HG03378 (cell line): Measurements from ENCODE around the gene RBL2.
"Not testable (repeated sequence)": the region's sequence is repeated elsewhere in the genome, so short reads cannot be mapped to it uniquely, and the experiment has no call there.

Experiments used
- ATAC-seq: cut with Tn5 transposase; IDR thresholded peaks from one replicate; pipeline ENCODE4 v1.9.1; 2021; ENCODE audit warnings: mild to moderate bottlenecking, moderate library complexity; ENCODE audit not compliant: unreplicated experiment

Gene RBL2, protein sequence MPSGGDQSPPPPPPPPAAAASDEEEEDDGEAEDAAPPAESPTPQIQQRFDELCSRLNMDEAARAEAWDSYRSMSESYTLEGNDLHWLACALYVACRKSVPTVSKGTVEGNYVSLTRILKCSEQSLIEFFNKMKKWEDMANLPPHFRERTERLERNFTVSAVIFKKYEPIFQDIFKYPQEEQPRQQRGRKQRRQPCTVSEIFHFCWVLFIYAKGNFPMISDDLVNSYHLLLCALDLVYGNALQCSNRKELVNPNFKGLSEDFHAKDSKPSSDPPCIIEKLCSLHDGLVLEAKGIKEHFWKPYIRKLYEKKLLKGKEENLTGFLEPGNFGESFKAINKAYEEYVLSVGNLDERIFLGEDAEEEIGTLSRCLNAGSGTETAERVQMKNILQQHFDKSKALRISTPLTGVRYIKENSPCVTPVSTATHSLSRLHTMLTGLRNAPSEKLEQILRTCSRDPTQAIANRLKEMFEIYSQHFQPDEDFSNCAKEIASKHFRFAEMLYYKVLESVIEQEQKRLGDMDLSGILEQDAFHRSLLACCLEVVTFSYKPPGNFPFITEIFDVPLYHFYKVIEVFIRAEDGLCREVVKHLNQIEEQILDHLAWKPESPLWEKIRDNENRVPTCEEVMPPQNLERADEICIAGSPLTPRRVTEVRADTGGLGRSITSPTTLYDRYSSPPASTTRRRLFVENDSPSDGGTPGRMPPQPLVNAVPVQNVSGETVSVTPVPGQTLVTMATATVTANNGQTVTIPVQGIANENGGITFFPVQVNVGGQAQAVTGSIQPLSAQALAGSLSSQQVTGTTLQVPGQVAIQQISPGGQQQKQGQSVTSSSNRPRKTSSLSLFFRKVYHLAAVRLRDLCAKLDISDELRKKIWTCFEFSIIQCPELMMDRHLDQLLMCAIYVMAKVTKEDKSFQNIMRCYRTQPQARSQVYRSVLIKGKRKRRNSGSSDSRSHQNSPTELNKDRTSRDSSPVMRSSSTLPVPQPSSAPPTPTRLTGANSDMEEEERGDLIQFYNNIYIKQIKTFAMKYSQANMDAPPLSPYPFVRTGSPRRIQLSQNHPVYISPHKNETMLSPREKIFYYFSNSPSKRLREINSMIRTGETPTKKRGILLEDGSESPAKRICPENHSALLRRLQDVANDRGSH

DNA sequence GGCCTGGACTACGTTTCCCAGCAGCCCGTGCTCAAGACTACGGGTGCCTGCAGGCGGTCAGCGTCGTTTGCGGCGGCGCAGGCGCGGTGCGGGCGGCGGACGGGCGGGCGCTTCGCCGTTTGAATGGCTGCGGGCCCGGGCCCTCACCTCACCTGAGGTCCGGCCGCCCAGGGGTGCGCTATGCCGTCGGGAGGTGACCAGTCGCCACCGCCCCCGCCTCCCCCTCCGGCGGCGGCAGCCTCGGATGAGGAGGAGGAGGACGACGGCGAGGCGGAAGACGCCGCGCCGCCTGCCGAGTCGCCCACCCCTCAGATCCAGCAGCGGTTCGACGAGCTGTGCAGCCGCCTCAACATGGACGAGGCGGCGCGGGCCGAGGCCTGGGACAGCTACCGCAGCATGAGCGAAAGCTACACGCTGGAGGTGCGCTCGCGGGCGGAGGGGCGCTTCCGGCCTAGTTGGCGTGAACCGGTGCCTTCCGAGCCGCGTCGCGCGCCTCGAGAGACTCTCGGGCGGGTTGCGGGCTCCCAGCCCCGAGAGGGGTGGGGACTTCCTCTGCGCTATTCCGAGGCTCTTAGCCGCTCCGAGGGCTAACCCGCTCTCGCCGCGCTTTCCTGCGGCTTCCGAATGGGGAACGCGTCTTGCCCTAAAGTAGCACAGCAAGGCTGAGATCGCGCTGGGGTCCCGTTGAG is at the start of gene RBL2:
TSS of gene RBL2 (plus strand) at position 95 of the 689 bp plus-strand sequence. CDS start at position 181, 86 bp downstream.
- ATAC-seq = peak; percentile 57

DNA sequence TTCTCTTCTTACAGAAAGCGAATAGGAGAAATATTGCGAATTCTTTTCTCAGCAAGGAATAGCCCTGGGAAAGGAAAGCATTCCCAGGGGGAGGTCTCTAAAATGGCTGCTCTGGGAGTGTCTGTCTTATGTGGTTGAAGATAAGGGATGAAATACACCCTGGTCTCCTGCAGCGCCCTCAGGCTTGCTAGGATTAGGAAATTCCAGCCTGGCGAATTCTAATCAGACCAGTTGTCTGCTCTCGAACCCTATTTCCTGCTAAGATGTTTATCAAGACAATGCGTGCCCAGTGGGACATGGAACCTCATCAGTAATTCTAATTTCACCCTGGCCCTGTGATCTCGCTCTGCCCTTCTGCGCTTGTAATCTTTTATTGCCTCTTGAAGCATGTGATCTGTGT is 49.7 kb upstream of the RBL2 start:
- not testable (repeated sequence) for ATAC-seq

DNA sequence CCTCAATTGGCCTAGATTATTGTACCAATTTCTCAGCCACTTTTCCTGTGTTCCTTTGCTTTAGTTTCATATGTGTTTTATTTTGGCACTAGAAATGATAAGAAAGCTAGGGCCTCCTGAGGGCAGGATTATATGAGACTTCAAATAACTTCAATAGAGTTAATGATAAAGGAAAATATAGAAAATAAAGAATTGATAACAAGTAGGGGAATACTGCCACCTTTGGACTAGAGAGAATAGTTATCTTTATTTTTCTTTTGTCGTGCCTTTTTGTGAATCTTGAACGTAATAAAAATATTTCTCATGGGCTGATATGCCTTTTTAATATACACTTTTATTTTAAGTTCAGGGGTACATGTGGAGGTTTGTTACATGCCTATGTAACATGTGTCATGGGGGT is 29.3 kb upstream of the RBL2 start:
- no peak for ATAC-seq

DNA sequence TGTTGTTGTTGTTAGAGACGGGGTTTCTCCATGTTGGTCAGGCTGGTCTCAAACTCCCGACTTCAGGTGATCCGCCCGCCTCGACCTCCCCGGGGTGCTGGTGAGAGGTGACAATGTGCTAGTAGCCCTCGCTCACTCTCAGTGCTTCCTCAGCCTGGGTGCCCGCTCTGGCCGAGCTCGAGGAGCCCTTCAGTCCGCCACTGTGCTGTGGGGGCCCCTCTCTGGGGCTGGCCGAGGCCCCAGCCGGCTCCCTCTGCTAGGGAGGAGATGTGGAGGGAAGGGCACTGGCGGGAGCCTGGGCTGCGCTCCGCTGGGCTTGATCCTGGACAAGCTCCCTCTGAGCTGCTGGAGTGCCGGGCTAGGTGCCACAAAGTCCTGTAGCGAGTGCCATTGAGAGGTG is 21.7 kb upstream of the RBL2 start:
- no peak for ATAC-seq

DNA sequence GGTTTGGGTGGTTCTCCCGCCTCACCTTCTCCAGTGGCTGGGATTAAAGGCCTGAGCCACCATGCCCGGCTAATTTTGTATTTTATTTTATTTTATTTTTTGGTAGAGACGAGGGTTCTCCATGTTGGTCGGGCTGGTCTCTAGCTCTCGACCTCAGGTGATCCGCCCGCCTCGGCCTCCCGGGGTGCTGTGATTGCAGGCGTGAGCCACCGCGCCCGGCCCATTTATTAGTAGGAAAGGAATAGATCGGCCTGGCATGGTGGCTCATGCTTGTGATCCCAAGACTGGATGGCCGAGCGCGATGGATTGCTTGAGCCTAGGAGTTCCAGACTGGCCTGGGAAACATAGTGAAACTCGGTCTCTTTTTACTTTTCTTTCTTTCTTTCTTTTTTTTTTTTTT is 20.4 kb upstream of the RBL2 start:
- no peak for ATAC-seq

DNA sequence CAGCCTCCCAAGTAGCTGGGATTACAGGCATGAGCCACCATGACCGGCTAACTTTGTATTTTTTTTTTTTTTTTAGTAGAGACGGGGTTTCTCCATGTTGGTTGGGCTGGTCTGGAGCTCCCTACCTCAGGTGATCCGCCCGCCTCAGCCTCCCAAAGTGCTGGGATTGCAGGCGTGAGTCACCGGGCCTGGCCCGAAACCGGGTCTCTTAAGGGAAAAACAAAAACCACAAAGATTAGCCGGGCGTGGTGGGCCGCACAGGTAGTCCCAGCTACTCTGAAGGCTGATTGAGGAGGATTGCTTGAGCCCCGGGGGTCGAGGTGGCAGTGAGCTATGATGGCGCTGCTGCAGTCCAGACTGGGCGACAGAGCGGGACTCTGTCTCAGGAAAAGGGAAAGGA is 19.9 kb upstream of the RBL2 start:
- ATAC-seq = no peak

DNA sequence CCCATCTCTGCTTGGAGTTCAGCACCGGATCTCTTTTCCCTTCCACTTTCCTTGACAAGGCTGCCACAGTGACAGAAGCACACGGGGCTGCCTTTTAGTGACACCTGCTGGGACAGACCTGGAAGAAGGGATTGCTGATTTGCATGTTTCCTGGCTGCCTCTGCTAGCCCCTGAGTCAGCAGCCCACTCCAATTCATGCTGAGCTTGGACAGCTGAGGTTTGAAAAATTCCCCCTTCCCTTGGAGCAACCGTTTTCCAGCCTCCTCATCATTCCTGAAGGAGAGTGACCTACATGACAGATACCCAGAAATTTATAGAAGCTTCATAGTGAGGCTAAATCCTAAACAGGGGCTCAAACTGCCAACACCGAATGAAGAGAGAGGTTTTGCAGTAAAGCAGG is 18.8 kb upstream of the RBL2 start:
- ATAC-seq = no peak

DNA sequence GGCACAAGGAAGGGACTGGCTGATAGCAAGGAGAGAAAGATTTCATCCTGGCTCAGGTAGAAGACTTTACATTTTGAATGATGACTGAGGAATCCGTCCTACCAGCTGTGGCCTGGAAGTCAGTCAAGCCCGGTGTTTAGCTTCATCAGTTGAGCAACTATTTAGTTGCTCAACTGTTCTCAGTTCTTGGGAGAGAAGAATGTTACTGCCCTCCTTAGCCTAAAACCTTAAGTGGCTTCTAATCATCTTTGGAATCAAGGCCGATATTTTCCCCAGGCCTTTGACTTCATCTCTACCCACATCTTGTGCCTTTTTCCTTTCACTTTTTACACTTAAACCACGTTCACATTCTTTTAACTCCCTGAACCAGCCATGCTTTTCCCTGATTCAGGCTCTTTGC is 17.3 kb upstream of the RBL2 start:
- ATAC-seq = no peak

DNA sequence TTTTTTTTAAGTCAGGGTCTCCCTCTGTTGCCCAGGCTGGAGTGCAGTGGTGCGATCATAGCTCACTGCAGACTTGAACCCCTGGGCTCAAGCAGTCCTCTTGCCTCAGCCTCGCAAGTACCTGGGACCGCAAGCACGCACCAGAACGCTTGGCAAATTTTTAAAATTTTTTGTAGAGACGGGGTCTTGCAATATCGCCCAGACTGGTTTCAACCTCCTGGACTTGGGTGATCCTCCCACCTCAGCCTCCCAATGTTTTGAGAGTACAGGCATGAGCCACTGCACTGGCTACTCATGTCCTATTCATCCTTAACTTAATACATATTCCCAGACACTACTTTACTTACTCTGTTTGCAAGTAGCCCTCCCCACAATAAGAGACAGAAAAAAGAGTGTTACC is 16.3 kb upstream of the RBL2 start:
- no peak for ATAC-seq

DNA sequence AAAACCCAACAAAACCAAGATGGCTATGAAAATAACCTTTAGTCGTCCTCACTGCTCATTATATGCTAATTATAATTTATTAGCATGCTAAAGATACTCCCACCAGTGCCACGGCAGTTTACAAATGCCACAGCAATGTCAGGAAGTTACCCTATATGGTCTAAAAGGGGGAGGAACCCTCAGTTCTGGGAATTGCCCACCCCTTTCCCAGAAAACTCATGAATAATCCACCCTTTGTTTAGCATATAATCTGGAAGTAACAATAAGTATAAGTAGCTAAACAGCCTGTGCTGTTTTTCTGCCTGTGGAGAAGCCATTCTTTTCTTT is 14.9 kb upstream of the RBL2 start:
- not testable (repeated sequence) for ATAC-seq

DNA sequence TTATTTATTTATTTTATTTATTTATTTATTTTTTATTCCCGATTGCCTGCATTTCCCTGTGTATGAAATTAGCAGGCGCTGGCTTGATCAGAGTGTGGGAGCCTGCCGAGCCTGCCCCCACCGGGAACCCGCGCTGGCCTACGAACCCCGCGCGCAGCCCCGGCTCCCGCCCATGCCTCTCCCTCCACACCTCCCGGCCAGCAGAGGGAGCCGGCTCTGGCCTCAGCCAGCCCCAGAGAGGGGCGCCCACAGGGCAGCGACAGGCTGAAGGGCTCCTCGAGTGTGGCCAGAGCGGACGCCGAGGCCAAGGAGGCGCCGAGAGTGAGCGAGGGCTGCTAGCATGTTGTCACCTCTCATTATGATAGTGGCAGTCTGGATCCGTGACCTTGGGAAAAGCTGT is 13.0 kb upstream of the RBL2 start:
- ATAC-seq = no peak

DNA sequence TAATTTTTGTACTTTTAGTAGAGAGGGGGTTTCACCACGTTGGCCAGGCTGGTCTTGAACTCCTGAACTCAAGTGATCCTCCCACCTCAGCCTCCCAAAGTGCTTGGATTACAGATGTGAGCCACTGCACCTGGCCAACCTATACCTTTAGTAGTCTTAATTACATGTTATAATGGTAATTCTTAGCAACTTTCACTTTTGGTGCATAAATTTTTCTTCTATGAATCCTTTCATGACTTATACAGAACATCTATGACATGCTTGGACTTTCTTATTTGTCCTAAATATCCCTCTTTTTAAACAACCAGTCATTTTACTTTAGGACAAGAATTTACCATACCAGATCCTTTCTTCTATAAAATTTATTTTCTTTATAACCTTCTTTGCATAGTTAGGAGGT is 10.3 kb upstream of the RBL2 start:
- not testable (repeated sequence) for ATAC-seq

DNA sequence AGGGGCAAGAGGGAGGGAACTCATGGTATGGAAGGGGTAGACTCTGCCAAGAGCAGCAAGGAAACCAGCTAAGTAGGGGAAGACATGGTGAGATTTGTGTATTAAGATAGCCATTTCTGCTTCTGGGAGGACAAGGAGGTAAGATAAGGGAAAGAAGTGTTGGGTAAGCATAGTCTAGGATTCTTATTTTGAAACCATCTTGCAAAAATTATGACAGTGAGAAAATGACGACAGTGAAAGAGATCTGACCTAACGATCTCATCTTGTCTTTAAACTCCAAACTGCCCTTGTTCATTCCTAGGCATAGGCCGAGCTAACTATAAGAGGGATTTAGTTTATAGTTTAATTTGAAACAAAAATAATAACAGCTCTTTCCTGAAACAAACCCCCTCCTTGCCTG is 5.6 kb upstream of the RBL2 start:
- ATAC-seq = no peak

DNA sequence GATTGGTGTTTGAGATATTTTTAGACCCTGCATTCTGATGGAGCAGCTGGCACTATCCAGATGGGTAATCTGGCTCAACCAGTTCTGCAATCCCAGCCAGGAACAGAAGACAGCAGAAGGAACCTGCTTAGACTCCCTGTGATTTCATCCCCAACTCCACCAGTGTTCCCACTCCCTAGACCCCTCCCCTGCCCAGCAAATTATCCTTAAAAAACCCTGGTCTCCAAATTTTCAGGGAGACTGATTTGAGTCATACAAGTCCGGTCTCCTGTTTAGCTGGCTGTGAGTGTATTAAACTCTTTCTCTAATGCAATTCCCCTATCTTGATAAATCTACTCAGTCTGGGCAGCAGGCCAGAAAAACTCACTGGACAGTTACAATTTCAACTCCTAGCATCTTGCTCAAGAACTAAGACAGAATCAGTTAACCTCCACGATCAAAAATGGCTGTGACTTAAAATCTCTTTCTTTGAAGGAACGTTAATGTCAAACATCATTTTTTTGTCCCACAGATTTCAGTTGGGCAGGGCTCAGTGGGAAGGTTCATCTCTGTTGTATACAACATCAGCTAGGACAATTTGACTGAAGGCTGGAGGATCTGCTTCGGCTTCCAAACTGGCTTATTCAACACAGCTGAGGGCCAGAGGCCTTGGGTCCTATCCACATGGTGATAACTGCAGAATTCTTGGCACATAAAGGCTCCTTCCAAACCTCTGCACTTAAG is 4.9 kb upstream of the RBL2 start:
- no peak for ATAC-seq

DNA sequence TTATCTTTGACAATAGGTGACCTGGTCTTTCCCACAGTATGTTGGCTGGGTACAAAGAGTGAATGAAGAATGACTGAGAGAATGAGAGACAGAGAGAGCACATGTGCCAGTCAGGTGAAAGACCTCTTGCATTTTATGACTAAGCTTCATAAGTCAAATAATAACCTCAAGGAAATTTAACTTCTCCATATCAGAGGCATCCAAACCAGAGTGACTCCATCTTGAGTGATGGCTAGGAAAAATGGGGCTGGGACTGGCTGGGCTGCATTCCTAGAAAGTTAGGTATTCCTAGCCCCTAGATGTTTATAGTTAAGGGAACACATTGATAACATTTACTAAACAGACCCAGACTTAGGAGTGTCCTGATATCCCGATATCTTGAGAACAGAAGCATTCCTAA is 3.9 kb upstream of the RBL2 start:
- ATAC-seq = no peak

DNA sequence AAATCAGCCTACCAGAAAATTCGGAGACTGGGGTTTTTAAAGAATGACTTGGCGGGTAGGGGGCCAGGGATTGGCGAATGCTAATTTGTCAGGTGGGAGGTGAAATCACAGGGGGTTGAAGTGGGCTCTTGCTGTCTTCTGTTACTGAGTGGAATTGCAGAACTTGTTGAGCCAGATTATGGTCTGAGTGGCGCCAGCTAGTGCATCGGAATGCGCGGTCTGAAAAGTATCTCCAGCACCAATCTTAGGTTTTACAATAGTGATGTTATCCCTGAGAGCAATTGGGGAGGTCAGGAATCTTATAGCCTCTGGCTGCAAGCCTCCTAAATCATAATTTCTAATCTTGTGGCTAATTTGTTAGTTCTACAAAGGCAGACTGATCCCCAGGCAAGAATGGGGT is 762 bp upstream of the RBL2 start:
- ATAC-seq = no peak

DNA sequence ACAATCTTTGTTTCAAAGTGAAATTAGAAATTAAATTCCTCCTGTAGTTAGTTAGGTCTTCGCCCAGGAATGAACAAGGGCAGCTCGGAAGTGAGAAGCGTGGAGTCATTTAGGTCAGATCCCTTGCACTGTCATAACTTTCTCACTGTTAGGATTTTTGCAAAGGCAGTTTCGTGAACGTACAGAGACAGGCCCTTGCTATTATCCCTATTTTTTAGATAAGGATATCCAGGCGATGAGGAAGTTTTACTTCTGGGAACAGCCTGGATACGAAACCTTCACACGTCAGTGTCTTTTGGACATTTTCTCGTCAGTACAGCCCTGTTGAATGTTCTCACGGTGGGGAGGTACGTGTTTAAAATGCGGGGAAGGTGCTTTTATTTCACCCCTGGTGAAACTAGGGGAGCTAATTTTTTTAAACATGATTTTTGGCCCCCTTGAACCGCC is 318 bp upstream of the RBL2 start:
- ATAC-seq = no peak

DNA sequence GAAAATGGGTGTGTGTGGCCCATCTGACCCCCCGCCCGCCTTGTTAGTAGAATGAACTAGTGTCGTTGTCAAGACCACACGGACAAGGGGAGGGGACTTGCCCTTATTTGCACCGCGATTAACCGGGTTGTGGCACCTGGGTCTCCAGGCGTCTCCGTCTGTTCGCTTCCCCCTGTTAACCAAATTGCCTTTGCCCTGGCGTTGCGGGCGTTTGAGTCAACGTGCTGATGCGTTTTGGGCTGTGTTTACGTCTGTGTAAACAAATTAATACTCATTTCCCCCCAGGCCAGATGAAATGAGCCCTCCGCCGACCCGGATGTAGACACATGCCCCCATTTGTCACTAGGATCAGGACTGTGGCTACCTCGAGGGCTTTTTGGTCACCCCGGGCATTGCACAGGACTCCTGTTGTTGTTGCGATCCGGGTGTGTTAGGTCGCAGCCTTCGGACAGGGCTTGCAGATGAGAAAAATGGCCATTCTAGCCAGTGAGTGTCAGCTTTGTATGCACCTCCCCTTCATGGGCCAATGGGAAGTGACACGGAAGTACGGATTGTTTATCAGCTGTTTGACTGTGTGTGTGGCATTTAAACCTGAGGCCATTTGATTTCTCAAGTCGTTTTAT is 906 bp downstream of the RBL2 start:
- peak; percentile 94 for ATAC-seq

DNA sequence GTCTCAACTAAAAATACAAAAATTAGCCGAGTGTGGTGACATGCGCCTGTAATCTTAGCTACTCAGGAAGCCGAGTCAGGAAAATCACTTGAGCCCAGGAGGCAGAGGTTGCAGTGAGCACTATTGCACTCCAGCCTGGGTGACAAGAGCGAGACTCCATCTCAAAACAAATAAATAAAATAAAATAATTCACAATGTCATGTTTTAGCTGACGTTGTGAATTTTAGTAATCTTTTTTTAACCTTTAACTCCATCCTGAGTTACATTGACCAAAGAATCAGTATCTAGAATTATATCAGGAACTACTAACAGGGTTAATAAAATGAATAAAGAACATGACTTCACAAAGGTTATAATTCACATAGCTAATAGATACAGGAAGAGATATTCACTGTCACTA is 5.9 kb downstream of the RBL2 start:
- no peak for ATAC-seq

DNA sequence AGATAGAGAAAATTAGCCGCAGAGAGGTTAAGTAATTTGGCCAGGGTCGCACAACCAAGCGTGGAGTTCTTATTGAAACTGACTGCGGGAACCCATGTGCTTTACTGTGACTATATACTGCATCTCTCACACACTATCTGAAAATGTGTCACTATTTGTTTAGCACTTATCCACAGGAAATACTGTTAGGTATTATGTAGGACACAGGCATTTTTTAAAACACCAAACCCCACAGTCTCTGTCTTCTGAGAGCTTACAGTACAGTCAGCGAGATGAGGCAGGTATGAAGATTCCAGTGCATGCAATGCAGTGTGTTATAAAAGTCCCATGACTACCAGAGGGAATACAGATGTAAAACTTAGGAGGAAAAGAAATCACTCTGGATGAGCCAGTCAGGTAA is 11.3 kb downstream of the RBL2 start:
- no peak for ATAC-seq
